ENCODE data around the gene MSL3. TPM values are rescaled to one million over a fixed set of nuclear protein-coding genes. Genes with fewer than 3 reads are reported as not detected.
A peak's percentile ranks its signal among the peaks of the same experiment; 100 is the strongest.

The MSL3 gene
- total RNA-seq, 1 donor from 2014 or later = 57.6 TPM

DNA sequence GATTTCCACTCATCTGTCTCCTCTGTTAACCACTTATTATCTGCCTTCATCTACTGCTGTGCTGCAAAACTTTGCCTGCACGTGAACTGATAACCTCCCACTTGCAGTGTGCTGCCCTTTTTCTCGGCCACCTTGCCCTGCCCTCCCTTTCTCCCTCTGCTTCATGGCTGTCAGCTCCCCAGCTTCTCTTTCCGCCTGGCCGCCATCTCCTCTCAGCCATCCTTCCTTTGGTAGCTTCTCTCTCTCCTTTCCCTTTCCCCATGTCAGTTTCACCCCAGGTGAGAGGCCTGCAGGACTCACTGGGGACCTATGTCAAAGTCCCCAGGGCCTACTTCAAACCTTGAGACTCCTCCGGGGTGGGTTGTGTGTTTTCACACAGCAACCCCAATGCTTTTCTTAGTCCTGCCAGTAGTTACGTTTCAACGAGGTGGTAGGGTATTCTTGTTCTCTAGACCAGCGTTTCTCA, 6.6 kb downstream of the MSL3 start:
- ChIA-PET POLR2A (no interaction called here), CTCF (no interaction called here)
- H3K27me3 Mint-ChIP-seq = no peaks in the 10 kb centered on the region
- no peaks in the 10 kb centered on the region for H3K9me3 Mint-ChIP-seq
- DNase-seq = no peak
- H3K27ac Mint-ChIP-seq = peak overlapping the region; percentile 77
- TF ChIP-seq, protein P1, sequence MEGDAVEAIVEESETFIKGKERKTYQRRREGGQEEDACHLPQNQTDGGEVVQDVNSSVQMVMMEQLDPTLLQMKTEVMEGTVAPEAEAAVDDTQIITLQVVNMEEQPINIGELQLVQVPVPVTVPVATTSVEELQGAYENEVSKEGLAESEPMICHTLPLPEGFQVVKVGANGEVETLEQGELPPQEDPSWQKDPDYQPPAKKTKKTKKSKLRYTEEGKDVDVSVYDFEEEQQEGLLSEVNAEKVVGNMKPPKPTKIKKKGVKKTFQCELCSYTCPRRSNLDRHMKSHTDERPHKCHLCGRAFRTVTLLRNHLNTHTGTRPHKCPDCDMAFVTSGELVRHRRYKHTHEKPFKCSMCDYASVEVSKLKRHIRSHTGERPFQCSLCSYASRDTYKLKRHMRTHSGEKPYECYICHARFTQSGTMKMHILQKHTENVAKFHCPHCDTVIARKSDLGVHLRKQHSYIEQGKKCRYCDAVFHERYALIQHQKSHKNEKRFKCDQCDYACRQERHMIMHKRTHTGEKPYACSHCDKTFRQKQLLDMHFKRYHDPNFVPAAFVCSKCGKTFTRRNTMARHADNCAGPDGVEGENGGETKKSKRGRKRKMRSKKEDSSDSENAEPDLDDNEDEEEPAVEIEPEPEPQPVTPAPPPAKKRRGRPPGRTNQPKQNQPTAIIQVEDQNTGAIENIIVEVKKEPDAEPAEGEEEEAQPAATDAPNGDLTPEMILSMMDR (IDR thresholded peaks at IDR 0.05) = no peak
- ATAC-seq (ENCODE audit: low read depth) = peak; percentile 36
- intact Hi-C loops (cut with micrococcal nuclease) = no loop called here
- H3K36me3 Mint-ChIP-seq (ENCODE audit: low read depth) = peaks cover 73% of the 10 kb centered on the region
- peaks cover 57% of the 10 kb centered on the region for H3K4me1 Mint-ChIP-seq
- H3K4me3 Mint-ChIP-seq = peak overlapping the region; percentile 49

DNA sequence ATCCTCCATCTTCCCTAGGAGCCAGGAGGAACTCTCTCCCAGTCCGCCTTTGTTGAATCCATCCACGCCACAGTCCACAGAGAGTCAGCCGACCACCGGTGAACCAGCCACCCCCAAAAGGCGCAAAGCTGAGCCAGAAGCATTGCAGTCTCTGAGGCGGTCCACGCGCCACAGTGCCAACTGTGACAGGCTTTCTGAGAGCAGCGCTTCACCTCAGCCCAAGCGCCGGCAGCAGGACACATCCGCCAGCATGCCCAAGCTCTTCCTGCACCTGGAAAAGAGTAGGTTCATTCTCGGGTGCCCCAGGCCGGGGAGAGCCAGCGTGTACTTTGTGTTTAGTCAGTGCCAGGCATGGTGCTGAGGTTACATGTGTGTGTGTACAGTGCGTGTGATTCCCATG, 7.4 kb downstream of the MSL3 start:
- Mint-ChIP-seq H3K27me3 (no peaks in the 10 kb centered on the region), H3K36me3 (ENCODE audit: low read depth) (peaks cover 76% of the 10 kb centered on the region), H3K4me1 (peaks cover 58% of the 10 kb centered on the region), H3K4me3 (no peak overlapping the region), H3K9me3 (no peaks in the 10 kb centered on the region), H3K27ac (peak overlapping the region; percentile 77)
- ChIA-PET CTCF (no interaction called here), POLR2A (interaction anchor here (0.6 kb wide), 1 partner anchor 1701 kb away, joined by 3 read pairs; no protein-coding TSS in a partner anchor)
- ATAC-seq (ENCODE audit: low read depth) (no peak), DNase-seq (no peak)
- TF ChIP-seq, protein P1 (IDR thresholded peaks at IDR 0.05) = no peak
- intact Hi-C loops (cut with micrococcal nuclease) = no loop called here

DNA sequence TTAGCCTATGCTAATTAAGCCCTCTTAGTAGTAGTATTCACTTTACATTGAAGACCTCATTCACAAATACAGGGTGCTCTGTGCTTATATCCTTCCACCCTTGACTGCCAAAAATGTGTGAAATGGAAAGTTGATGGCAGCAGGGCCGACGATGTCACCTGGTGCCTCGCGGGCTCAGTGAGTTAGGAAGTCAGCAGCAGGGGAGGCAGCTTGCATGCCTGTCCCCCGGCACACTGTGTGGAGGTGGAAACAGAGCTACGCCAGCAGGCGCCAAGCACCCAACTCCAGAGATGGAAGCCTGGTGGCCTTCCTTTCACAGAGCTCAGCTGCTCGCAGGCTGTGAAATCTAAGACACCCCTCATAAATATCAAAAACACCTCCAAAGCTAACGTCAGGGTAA, 8.4 kb downstream of the MSL3 start:
- POLR2A ChIA-PET = interaction anchor here (1.9 kb wide), 1 partner anchor 8 kb away, joined by 11 read pairs; the partner anchor contains the start of gene MSL3

DNA sequence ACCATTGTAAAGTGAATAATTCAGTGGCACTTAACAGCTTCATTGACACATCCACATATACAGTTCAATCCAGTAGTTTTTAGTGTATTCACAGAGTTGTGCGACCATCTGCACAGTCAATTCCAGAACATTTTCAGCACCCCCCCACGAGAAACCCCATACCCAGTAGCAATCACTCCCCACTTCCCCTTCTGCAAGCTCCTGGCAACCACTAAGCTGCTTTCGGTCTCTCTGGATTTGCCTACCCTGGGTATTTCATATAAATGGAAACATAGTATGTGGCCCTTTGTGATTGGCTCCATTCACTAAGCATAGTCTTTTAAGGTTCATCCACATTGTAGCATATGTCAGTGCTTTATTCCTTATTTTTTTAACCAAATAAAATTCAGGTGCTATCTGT, 10.0 kb downstream of the MSL3 start:
- CTCF ChIA-PET = interaction anchor here (0.9 kb wide), 1 partner anchor 10 kb away, joined by 3 read pairs; the partner anchor contains the start of gene MSL3
- intact Hi-C loops (cut with micrococcal nuclease) = no loop called here

More for the DNA sequence above, 8.4 kb downstream of the MSL3 start:
- peaks cover 77% of the 10 kb centered on the region for H3K36me3 Mint-ChIP-seq (ENCODE audit: low read depth)
- no peak overlapping the region for H3K4me3 Mint-ChIP-seq
- H3K27ac Mint-ChIP-seq = peak overlapping the region; percentile 50
- H3K9me3 Mint-ChIP-seq = no peaks in the 10 kb centered on the region
- DNase-seq (no peak), ATAC-seq (ENCODE audit: low read depth) (no peak)
- TF ChIP-seq, protein P1 (IDR thresholded peaks at IDR 0.05) = no peak
- CTCF ChIA-PET = interaction anchor here (0.8 kb wide), 1 partner anchor 20 kb away, joined by 3 read pairs; no protein-coding TSS in a partner anchor
- no peaks in the 10 kb centered on the region for H3K27me3 Mint-ChIP-seq
- intact Hi-C loops (cut with micrococcal nuclease) = no loop called here
- peaks cover 52% of the 10 kb centered on the region for H3K4me1 Mint-ChIP-seq

DNA sequence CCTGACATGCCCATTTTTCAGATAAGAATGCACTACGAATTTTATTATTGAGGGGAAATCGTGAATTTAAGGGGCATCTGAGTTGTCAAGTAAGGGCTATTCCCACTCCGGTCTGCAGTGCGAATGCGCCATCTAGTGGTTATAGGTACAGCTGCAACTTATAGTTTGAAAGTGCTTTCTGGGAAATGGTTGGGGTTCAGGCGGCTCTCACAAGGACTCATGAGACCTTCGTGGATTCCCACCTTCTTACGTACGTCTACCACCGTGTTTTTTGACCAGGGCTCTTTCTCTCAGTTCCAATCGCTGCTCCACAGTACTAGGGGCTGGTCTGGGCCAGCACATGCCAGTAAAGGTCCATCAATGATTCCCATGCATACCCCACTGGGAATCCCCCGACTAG, 12.3 kb downstream of the MSL3 start:
- DNase-seq = no peak

More for the DNA sequence above, 10.0 kb downstream of the MSL3 start:
- POLR2A ChIA-PET = interaction anchor here (1.9 kb wide), 1 partner anchor 10 kb away, joined by 11 read pairs; the partner anchor contains the start of gene MSL3
- ATAC-seq (ENCODE audit: low read depth) (peak; percentile 78), DNase-seq (no peak)
- no peaks in the 10 kb centered on the region for H3K27me3 Mint-ChIP-seq
- peak overlapping the region; percentile 78 for H3K27ac Mint-ChIP-seq
- peaks cover 73% of the 10 kb centered on the region for H3K36me3 Mint-ChIP-seq (ENCODE audit: low read depth)
- H3K9me3 Mint-ChIP-seq = no peaks in the 10 kb centered on the region
- TF ChIP-seq, protein P1 (IDR thresholded peaks at IDR 0.05) = no peak
- peaks cover 45% of the 10 kb centered on the region for H3K4me1 Mint-ChIP-seq
- no peak overlapping the region for H3K4me3 Mint-ChIP-seq

More for the DNA sequence above, 12.3 kb downstream of the MSL3 start:
- H3K4me3 Mint-ChIP-seq = no peak overlapping the region
- H3K27ac Mint-ChIP-seq = peak overlapping the region; percentile 63
- H3K4me1 Mint-ChIP-seq = peaks cover 23% of the 10 kb centered on the region
- peaks cover 67% of the 10 kb centered on the region for H3K36me3 Mint-ChIP-seq (ENCODE audit: low read depth)
- ChIA-PET CTCF (interaction anchor here (1.0 to 1.8 kb wide), 4 partner anchors 11 to 239 kb away, joined by 3 to 9 read pairs (median 4); partner anchors contain the start of gene MSL3), POLR2A (interaction anchor here (1.2 kb wide), 1 partner anchor 12 kb away, joined by 4 read pairs; the partner anchor contains the start of gene MSL3)
- intact Hi-C loops (cut with micrococcal nuclease) = loop anchor here (1.0 to 10.0 kb wide), 8 partner anchors 12 to 1004 kb away; partner anchors contain the start of gene MSL3
- H3K9me3 Mint-ChIP-seq = no peaks in the 10 kb centered on the region
- no peaks in the 10 kb centered on the region for H3K27me3 Mint-ChIP-seq
- ATAC-seq (ENCODE audit: low read depth) = peak; percentile 65
- TF ChIP-seq, protein P1 (IDR thresholded peaks at IDR 0.05) = no peak
